ENCODE data around the gene CABP4. TPM values are rescaled to one million over a fixed set of nuclear protein-coding genes. Genes with fewer than 3 reads are reported as not detected.

CABP4 gene
- total RNA-seq, 1 donor from 2014 or later = 1.1 TPM

Small RNA genes lying within 50 kb of the gene (small RNA-seq; reads per million reads assigned to genes)
- gene MIR6752 (ENCODE audit: low replicate concordance) = not detected

Other genes starting within 250 kb of the CABP4 start
- 47.8 TPM for gene GRK2, start 188.9 kb upstream of the CABP4 start, total RNA-seq
- gene ANKRD13D, start 166.1 kb upstream of the CABP4 start, total RNA-seq = 36.9 TPM
- gene SSH3, start 151.8 kb upstream of the CABP4 start, total RNA-seq = 35.6 TPM
- 20.1 TPM for gene POLD4, start 101.8 kb upstream of the CABP4 start, total RNA-seq
- gene CLCF1, start 81.8 kb upstream of the CABP4 start, total RNA-seq = 5.3 TPM
- 13.3 TPM for gene RAD9A, start 63.4 kb upstream of the CABP4 start, total RNA-seq
- 121 TPM for gene PPP1CA, start 53.5 kb upstream of the CABP4 start, total RNA-seq
- gene TBC1D10C, start 51.3 kb upstream of the CABP4 start, total RNA-seq = 1.0 TPM
- gene CARNS1, start 39.7 kb upstream of the CABP4 start, total RNA-seq = 39.0 TPM
- gene RPS6KB2, start 26.9 kb upstream of the CABP4 start, total RNA-seq = 65.2 TPM
- 1.2 TPM for gene PTPRCAP, start 17.7 kb upstream of the CABP4 start, total RNA-seq
- 45.0 TPM for gene CORO1B, start 11.9 kb upstream of the CABP4 start, total RNA-seq
- not detected for gene GPR152, start 2.6 kb upstream of the CABP4 start, total RNA-seq
- gene TMEM134, start 13.9 kb downstream of the CABP4 start, total RNA-seq = 83.5 TPM
- 42.2 TPM for gene AIP, start 27.7 kb downstream of the CABP4 start, total RNA-seq
- 17.1 TPM for gene PITPNM1, start 50.0 kb downstream of the CABP4 start, total RNA-seq
- gene CDK2AP2, start 52.8 kb downstream of the CABP4 start, total RNA-seq = 10.3 TPM
- not detected for gene CABP2, start 68.1 kb downstream of the CABP4 start, total RNA-seq
- gene GSTP1, start 128.5 kb downstream of the CABP4 start, total RNA-seq = 431 TPM
- gene NDUFV1, start 151.6 kb downstream of the CABP4 start, total RNA-seq = 273 TPM
- 4.9 TPM for gene NUDT8, start 174.6 kb downstream of the CABP4 start, total RNA-seq
- not detected for gene TBX10, start 184.4 kb downstream of the CABP4 start, total RNA-seq
- gene ACY3, start 195.4 kb downstream of the CABP4 start, total RNA-seq = not detected
- gene ALDH3B2, start 219.3 kb downstream of the CABP4 start, total RNA-seq = 3.3 TPM

Measured in tongue (tissue), 2 donors.